WI38 (cell line): ENCODE results near the gene KCNQ1OT1.

Source experiments
- H3K4me3 ChIP-seq: 2 replicates; pipeline ENCODE4 v1.5.1; 2011; ENCODE audit warnings: low read depth, mild to moderate bottlenecking, control low read depth, low read length
- CTCF ChIP-seq: IDR thresholded peaks from 2 replicates; pipeline ENCODE4 v1.5.1; 2012; ENCODE audit warnings: low read depth, mild to moderate bottlenecking, control low read depth, low read length

Gene KCNQ1OT1

GRCh38 chr11:2651826-2652271, 47.9 kb downstream of the KCNQ1OT1 start:
- no peak for TF ChIP-seq CTCF
- no peak overlapping the region for H3K4me3 ChIP-seq

- TF ChIP-seq CTCF: no peak
- H3K4me3 ChIP-seq: no peak overlapping the region
These were observed 48.7 kb downstream of the KCNQ1OT1 start for GRCh38 chr11:2651054-2651617.

- no peak overlapping the region for H3K4me3 ChIP-seq
- no peak for TF ChIP-seq CTCF
These were observed 49.4 kb downstream of the KCNQ1OT1 start for GRCh38 chr11:2650343-2650867.

GRCh38 chr11:2649848-2650247, 49.9 kb downstream of the KCNQ1OT1 start:
- no peak for TF ChIP-seq CTCF
- H3K4me3 ChIP-seq: no peak overlapping the region

- TF ChIP-seq CTCF: no peak
- H3K4me3 ChIP-seq: no peak overlapping the region
These were observed 50.4 kb downstream of the KCNQ1OT1 start for GRCh38 chr11:2649400-2649799.

- no peak for TF ChIP-seq CTCF
- H3K4me3 ChIP-seq: no peak overlapping the region
These were observed 51.8 kb downstream of the KCNQ1OT1 start for GRCh38 chr11:2647953-2648352.

- no peak overlapping the region for H3K4me3 ChIP-seq
- no peak for TF ChIP-seq CTCF
These were observed 52.6 kb downstream of the KCNQ1OT1 start for GRCh38 chr11:2647167-2647566.
